Neural cell (in vitro differentiated cells): ENCODE results near the gene ARHGAP42. TPM values are rescaled to one million over a fixed set of nuclear protein-coding genes. Genes with fewer than 3 reads are reported as not detected.

ENCODE experiments used
- H2AFZ ChIP-seq: fragments of 200-600, 300-800 bp; sonication (generic), shearing (Covaris generic); 2 replicates; pipeline ENCODE4 v1.6.0; 2014; ENCODE audit warnings: low read depth, mild to moderate bottlenecking, antibody characterized with exemption, low read length, moderate library complexity
- H3F3A ChIP-seq: fragments of 200-600 bp; shearing (Covaris generic); 2 replicates; pipeline ENCODE4 v1.6.1; 2016; ENCODE audit warnings: mild to moderate bottlenecking, moderate library complexity, mixed read lengths, antibody characterized with exemption, low read length; ENCODE audit not compliant: insufficient read depth, poor library complexity, severe bottlenecking
- H3K27ac ChIP-seq: fragments of 200-600, 300-800 bp; sonication (generic), shearing (Covaris generic); 2 replicates; pipeline ENCODE4 v1.5.1; 2014; ENCODE audit warnings: mild to moderate bottlenecking, low read length, moderate library complexity
- H3K27me3 ChIP-seq: fragments of 300-800, 200-600 bp; sonication (generic), shearing (Covaris generic); 2 replicates; pipeline ENCODE4 v1.6.0; 2014; ENCODE audit warnings: mild to moderate bottlenecking, low read depth, low read length, moderate library complexity; ENCODE audit not compliant: insufficient read depth
- H3K36me3 ChIP-seq: fragments of 300-800, 200-600 bp; sonication (generic), shearing (Covaris generic); 2 replicates; pipeline ENCODE4 v1.5.1; 2014; ENCODE audit warnings: mild to moderate bottlenecking, antibody characterized with exemption, low read length, moderate library complexity; ENCODE audit not compliant: insufficient read depth
- H3K4me2 ChIP-seq: fragments of 300-800, 200-600 bp; sonication (generic), shearing (Covaris generic); 2 replicates; pipeline ENCODE4 v1.6.0; 2014; ENCODE audit warnings: mild to moderate bottlenecking, low read length
- H3K4me3 ChIP-seq: fragments of 300-800, 200-600 bp; sonication (generic), shearing (Covaris generic); 2 replicates; pipeline ENCODE4 v1.5.1; 2014; ENCODE audit warnings: mild to moderate bottlenecking, low read length, moderate library complexity
- H3K79me2 ChIP-seq: fragments of 200-600 bp; shearing (Covaris generic); replicated peaks from 2 replicates; pipeline ENCODE4 v1.6.0; 2014; ENCODE audit warnings: mild to moderate bottlenecking, low read length, moderate library complexity; ENCODE audit not compliant: insufficient read depth
- H3K9ac ChIP-seq: fragments of 300-800, 200-600 bp; sonication (generic), shearing (Covaris generic); 2 replicates; pipeline ENCODE4 v1.6.1; 2016; ENCODE audit warnings: mild to moderate bottlenecking, low read length, mixed read lengths
- H3K9me2 ChIP-seq: fragments of 200-600 bp; shearing (Covaris generic); 2 replicates; pipeline ENCODE4 v1.6.1; 2016; ENCODE audit warnings: mild to moderate bottlenecking, low read length, mixed read lengths; ENCODE audit not compliant: insufficient read depth
- H3K9me3 ChIP-seq: fragments of 200-600, 300-800 bp; sonication (generic), shearing (Covaris generic); 2 replicates; pipeline ENCODE4 v1.6.1; 2016; ENCODE audit warnings: mild to moderate bottlenecking, mixed run types, low read length, moderate library complexity, mixed read lengths
- H4K20me1 ChIP-seq: fragments of 200-600 bp; shearing (Covaris generic); 2 replicates; pipeline ENCODE4 v1.6.1; 2016; ENCODE audit warnings: mild to moderate bottlenecking, mixed run types; ENCODE audit not compliant: insufficient read depth
- EP300 ChIP-seq: fragments of 450-650 bp; conservative IDR thresholded peaks from 2 replicates; pipeline ENCODE4 v1.6.1; 2014; ENCODE audit warnings: antibody characterized with exemption, mild to moderate bottlenecking, moderate library complexity; ENCODE audit not compliant: poor library complexity, severe bottlenecking
- EZH2 ChIP-seq: fragments of 200-600, 300-800 bp; shearing (Covaris generic), sonication (generic); IDR thresholded peaks from 2 replicates; pipeline ENCODE4 v1.6.1; 2014; ENCODE audit warnings: antibody characterized with exemption, low read length, borderline replicate concordance, mild to moderate bottlenecking; ENCODE audit not compliant: insufficient read depth, poor library complexity, severe bottlenecking
- MXI1 ChIP-seq: fragments of 450-650 bp; conservative IDR thresholded peaks from 2 replicates; pipeline ENCODE4 v1.6.1; 2014; ENCODE audit warnings: antibody characterized with exemption, mild to moderate bottlenecking; ENCODE audit not compliant: poor library complexity, severe bottlenecking
- POLR2AphosphoS5 ChIP-seq: IDR thresholded peaks from 2 replicates; pipeline ENCODE4 v1.6.1; 2012
- RAD21 ChIP-seq: fragments of 450-650 bp; conservative IDR thresholded peaks from 2 replicates; pipeline ENCODE4 v1.6.1; 2014; ENCODE audit warnings: antibody characterized with exemption, mild to moderate bottlenecking, moderate library complexity
- REST ChIP-seq: IDR thresholded peaks from 2 replicates; pipeline ENCODE4 v1.6.1; 2012; ENCODE audit warnings: borderline replicate concordance
- SMC3 ChIP-seq: fragments of 450-650 bp; conservative IDR thresholded peaks from 2 replicates; pipeline ENCODE4 v1.6.1; 2014; ENCODE audit warnings: antibody characterized with exemption, mild to moderate bottlenecking, moderate library complexity; ENCODE audit not compliant: poor library complexity
- TAF1 ChIP-seq: IDR thresholded peaks from 2 replicates; pipeline ENCODE4 v1.6.1; 2012; ENCODE audit warnings: low read depth
- polyA plus RNA-seq: library from polyadenylated mRNA; depleted of rRNA; stranded (reverse); fragments of >200 nt; gene quantifications from 2 replicates; pipeline ENCODE4 v1.2.3, GENCODE V29; 2014
- TF ChIP-seq, protein P1 (sequence below): fragments of 450-650 bp; IDR thresholded peaks from 2 replicates; pipeline ENCODE4 v1.5.1; 2014; ENCODE audit warnings: antibody characterized with exemption, mild to moderate bottlenecking, moderate library complexity; ENCODE audit not compliant: poor library complexity, severe bottlenecking

ARHGAP42 gene
- polyA plus RNA-seq, 1 donor from 2014 or later, result 0.64 TPM

DNA sequence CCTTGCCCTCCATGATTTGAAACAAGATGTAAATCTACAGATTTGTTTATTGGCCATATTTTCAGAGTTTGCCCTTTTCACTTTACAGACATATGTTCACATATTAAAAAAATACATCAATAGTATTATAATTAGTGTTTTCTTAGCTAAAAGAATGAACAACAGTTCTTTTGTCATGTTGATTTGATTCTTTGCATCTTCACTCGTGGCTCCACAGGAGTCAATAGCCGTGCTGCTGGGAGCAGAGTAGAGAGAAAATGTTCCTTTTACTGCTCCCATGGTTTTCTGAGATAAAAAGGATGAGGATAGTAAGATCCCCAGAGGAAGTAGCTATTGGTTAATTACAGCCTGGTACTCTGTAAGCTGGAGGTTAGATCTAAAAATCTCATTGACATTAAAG is 291.4 kb downstream of the ARHGAP42 start:
- no peaks in the 10 kb centered on the region for H4K20me1 ChIP-seq
- H3K4me3 ChIP-seq, result no peak overlapping the region
- no peak overlapping the region for H3K9ac ChIP-seq
- H2AFZ ChIP-seq, result no peak overlapping the region
- no peaks in the 10 kb centered on the region for H3K79me2 ChIP-seq
- H3K27me3 ChIP-seq, result no peaks in the 10 kb centered on the region
- H3F3A ChIP-seq, result no peaks in the 10 kb centered on the region
- no peaks in the 10 kb centered on the region for H3K9me3 ChIP-seq
- no peaks in the 10 kb centered on the region for H3K9me2 ChIP-seq
- H3K4me2 ChIP-seq, result no peak overlapping the region
- no peaks in the 10 kb centered on the region for H3K36me3 ChIP-seq
- TF ChIP-seq EP300, result no peak
- no peak for TF ChIP-seq RAD21
- no peak for TF ChIP-seq MXI1
- no peak for TF ChIP-seq REST
- TF ChIP-seq, protein P1, sequence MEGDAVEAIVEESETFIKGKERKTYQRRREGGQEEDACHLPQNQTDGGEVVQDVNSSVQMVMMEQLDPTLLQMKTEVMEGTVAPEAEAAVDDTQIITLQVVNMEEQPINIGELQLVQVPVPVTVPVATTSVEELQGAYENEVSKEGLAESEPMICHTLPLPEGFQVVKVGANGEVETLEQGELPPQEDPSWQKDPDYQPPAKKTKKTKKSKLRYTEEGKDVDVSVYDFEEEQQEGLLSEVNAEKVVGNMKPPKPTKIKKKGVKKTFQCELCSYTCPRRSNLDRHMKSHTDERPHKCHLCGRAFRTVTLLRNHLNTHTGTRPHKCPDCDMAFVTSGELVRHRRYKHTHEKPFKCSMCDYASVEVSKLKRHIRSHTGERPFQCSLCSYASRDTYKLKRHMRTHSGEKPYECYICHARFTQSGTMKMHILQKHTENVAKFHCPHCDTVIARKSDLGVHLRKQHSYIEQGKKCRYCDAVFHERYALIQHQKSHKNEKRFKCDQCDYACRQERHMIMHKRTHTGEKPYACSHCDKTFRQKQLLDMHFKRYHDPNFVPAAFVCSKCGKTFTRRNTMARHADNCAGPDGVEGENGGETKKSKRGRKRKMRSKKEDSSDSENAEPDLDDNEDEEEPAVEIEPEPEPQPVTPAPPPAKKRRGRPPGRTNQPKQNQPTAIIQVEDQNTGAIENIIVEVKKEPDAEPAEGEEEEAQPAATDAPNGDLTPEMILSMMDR, result no peak
- no peak for TF ChIP-seq TAF1
- TF ChIP-seq SMC3, result no peak
- TF ChIP-seq EZH2, result no peak
- no peak for TF ChIP-seq POLR2AphosphoS5
- H3K27ac ChIP-seq, result no peak overlapping the region

- Histone ChIP-seq H3K9ac (no peak overlapping the region), H4K20me1 (no peaks in the 10 kb centered on the region), H3K9me2 (no peaks in the 10 kb centered on the region), H3F3A (no peaks in the 10 kb centered on the region), H3K4me2 (no peak overlapping the region), H3K27me3 (no peaks in the 10 kb centered on the region), H3K4me3 (no peak overlapping the region), H3K9me3 (no peaks in the 10 kb centered on the region), H3K79me2 (no peaks in the 10 kb centered on the region), H3K36me3 (no peaks in the 10 kb centered on the region), H2AFZ (no peak overlapping the region), H3K27ac (no peak overlapping the region)
- TF ChIP-seq EP300 (no peak), MXI1 (no peak), POLR2AphosphoS5 (no peak), RAD21 (no peak), SMC3 (no peak), TAF1 (no peak), REST (no peak)
These were observed 291.9 kb downstream of the ARHGAP42 start for GRCh38 chr11:100978939-100979338.
